ENCODE results near the gene ICAM1.
A peak's percentile ranks its signal among the peaks of the same experiment; 100 is the strongest.

Gene ICAM1

GRCh38 chr19:10251792-10252694 lies 18.9 kb upstream of the ICAM1 start, which contains the start of gene MRPL4:
Gene MRPL4 (plus strand): TSS chr19:10252214. CDS start chr19:10252254, 40 bp downstream.
- no peaks in the 10 kb centered on the region for H3K9me3 ChIP-seq (ENCODE audit: control insufficient read depth, low read length)
- H3K36me3 ChIP-seq (ENCODE audit: control insufficient read depth, insufficient read depth, low read length): peaks cover 5% of the 10 kb centered on the region
- H3K27me3 ChIP-seq (ENCODE audit: control insufficient read depth, insufficient read depth, low read length): no peaks in the 10 kb centered on the region
- peak within 1 kb of the TSS; percentile 94 for H3K4me3 ChIP-seq (ENCODE audit: low read length)
- peak within 1 kb of the TSS; percentile 78 for H3K9ac ChIP-seq (ENCODE audit: low read length)
- H3K4me1 ChIP-seq (ENCODE audit: control insufficient read depth, insufficient read depth, low read length): no peaks in the 10 kb centered on the region

GRCh38 chr19:10252707-10253106 lies 18.2 kb upstream of the ICAM1 start:
- no peaks in the 10 kb centered on the region for H3K4me1 ChIP-seq (ENCODE audit: control insufficient read depth, insufficient read depth, low read length)
- H3K9ac ChIP-seq (ENCODE audit: low read length): peak overlapping the region; percentile 78
- H3K9me3 ChIP-seq (ENCODE audit: control insufficient read depth, low read length): no peaks in the 10 kb centered on the region
- no peaks in the 10 kb centered on the region for H3K27me3 ChIP-seq (ENCODE audit: control insufficient read depth, insufficient read depth, low read length)
- H3K4me3 ChIP-seq (ENCODE audit: low read length): peak overlapping the region; percentile 94
- H3K36me3 ChIP-seq (ENCODE audit: control insufficient read depth, insufficient read depth, low read length): peaks cover 5% of the 10 kb centered on the region

GRCh38 chr19:10254244-10254643 lies 16.7 kb upstream of the ICAM1 start:
- Histone ChIP-seq H3K9me3 (ENCODE audit: control insufficient read depth, low read length) (no peaks in the 10 kb centered on the region), H3K4me1 (ENCODE audit: control insufficient read depth, insufficient read depth, low read length) (peaks cover 3% of the 10 kb centered on the region), H3K27me3 (ENCODE audit: control insufficient read depth, insufficient read depth, low read length) (no peaks in the 10 kb centered on the region), H3K4me3 (ENCODE audit: low read length) (no peak overlapping the region), H3K9ac (ENCODE audit: low read length) (no peak overlapping the region), H3K36me3 (ENCODE audit: control insufficient read depth, insufficient read depth, low read length) (peaks cover 5% of the 10 kb centered on the region)

GRCh38 chr19:10255358-10255757 lies 15.6 kb upstream of the ICAM1 start:
- Histone ChIP-seq H3K9ac (ENCODE audit: low read length) (no peak overlapping the region), H3K9me3 (ENCODE audit: control insufficient read depth, low read length) (no peaks in the 10 kb centered on the region), H3K4me1 (ENCODE audit: control insufficient read depth, insufficient read depth, low read length) (peaks cover 13% of the 10 kb centered on the region), H3K36me3 (ENCODE audit: control insufficient read depth, insufficient read depth, low read length) (peaks cover 5% of the 10 kb centered on the region), H3K27me3 (ENCODE audit: control insufficient read depth, insufficient read depth, low read length) (no peaks in the 10 kb centered on the region), H3K4me3 (ENCODE audit: low read length) (no peak overlapping the region)

GRCh38 chr19:10256551-10256950 lies 14.4 kb upstream of the ICAM1 start:
- Histone ChIP-seq H3K27me3 (ENCODE audit: control insufficient read depth, insufficient read depth, low read length) (no peaks in the 10 kb centered on the region), H3K9ac (ENCODE audit: low read length) (no peak overlapping the region), H3K4me1 (ENCODE audit: control insufficient read depth, insufficient read depth, low read length) (peaks cover 21% of the 10 kb centered on the region), H3K9me3 (ENCODE audit: control insufficient read depth, low read length) (no peaks in the 10 kb centered on the region), H3K4me3 (ENCODE audit: low read length) (no peak overlapping the region), H3K36me3 (ENCODE audit: control insufficient read depth, insufficient read depth, low read length) (peaks cover 5% of the 10 kb centered on the region)

GRCh38 chr19:10256970-10257615 lies 13.8 kb upstream of the ICAM1 start:
- Histone ChIP-seq H3K27me3 (ENCODE audit: control insufficient read depth, insufficient read depth, low read length) (no peaks in the 10 kb centered on the region), H3K36me3 (ENCODE audit: control insufficient read depth, insufficient read depth, low read length) (peaks cover 5% of the 10 kb centered on the region), H3K4me1 (ENCODE audit: control insufficient read depth, insufficient read depth, low read length) (peaks cover 21% of the 10 kb centered on the region), H3K9ac (ENCODE audit: low read length) (no peak overlapping the region), H3K9me3 (ENCODE audit: control insufficient read depth, low read length) (no peaks in the 10 kb centered on the region), H3K4me3 (ENCODE audit: low read length) (no peak overlapping the region)

- H3K36me3 ChIP-seq (ENCODE audit: control insufficient read depth, insufficient read depth, low read length): peaks cover 5% of the 10 kb centered on the region
- H3K9ac ChIP-seq (ENCODE audit: low read length): no peak overlapping the region
- H3K4me3 ChIP-seq (ENCODE audit: low read length): no peak overlapping the region
- H3K9me3 ChIP-seq (ENCODE audit: control insufficient read depth, low read length): no peaks in the 10 kb centered on the region
- peaks cover 21% of the 10 kb centered on the region for H3K4me1 ChIP-seq (ENCODE audit: control insufficient read depth, insufficient read depth, low read length)
- no peaks in the 10 kb centered on the region for H3K27me3 ChIP-seq (ENCODE audit: control insufficient read depth, insufficient read depth, low read length)
These were observed 12.7 kb upstream of the ICAM1 start for GRCh38 chr19:10258080-10258710.

GRCh38 chr19:10259162-10259905 lies 11.6 kb upstream of the ICAM1 start:
- H3K27me3 ChIP-seq (ENCODE audit: control insufficient read depth, insufficient read depth, low read length): no peaks in the 10 kb centered on the region
- H3K4me1 ChIP-seq (ENCODE audit: control insufficient read depth, insufficient read depth, low read length): peaks cover 21% of the 10 kb centered on the region
- peaks cover 5% of the 10 kb centered on the region for H3K36me3 ChIP-seq (ENCODE audit: control insufficient read depth, insufficient read depth, low read length)
- H3K9me3 ChIP-seq (ENCODE audit: control insufficient read depth, low read length): no peaks in the 10 kb centered on the region
- H3K9ac ChIP-seq (ENCODE audit: low read length): no peak overlapping the region
- no peak overlapping the region for H3K4me3 ChIP-seq (ENCODE audit: low read length)

GRCh38 chr19:10260141-10260584 lies 10.8 kb upstream of the ICAM1 start:
- H3K4me1 ChIP-seq (ENCODE audit: control insufficient read depth, insufficient read depth, low read length): peaks cover 21% of the 10 kb centered on the region
- H3K9ac ChIP-seq (ENCODE audit: low read length): no peak overlapping the region
- H3K27me3 ChIP-seq (ENCODE audit: control insufficient read depth, insufficient read depth, low read length): no peaks in the 10 kb centered on the region
- no peak overlapping the region for H3K4me3 ChIP-seq (ENCODE audit: low read length)
- H3K9me3 ChIP-seq (ENCODE audit: control insufficient read depth, low read length): no peaks in the 10 kb centered on the region
- peaks cover 2% of the 10 kb centered on the region for H3K36me3 ChIP-seq (ENCODE audit: control insufficient read depth, insufficient read depth, low read length)

- Histone ChIP-seq H3K4me1 (ENCODE audit: control insufficient read depth, insufficient read depth, low read length) (peaks cover 21% of the 10 kb centered on the region), H3K36me3 (ENCODE audit: control insufficient read depth, insufficient read depth, low read length) (no peaks in the 10 kb centered on the region), H3K9ac (ENCODE audit: low read length) (no peak overlapping the region), H3K4me3 (ENCODE audit: low read length) (no peak overlapping the region), H3K27me3 (ENCODE audit: control insufficient read depth, insufficient read depth, low read length) (no peaks in the 10 kb centered on the region), H3K9me3 (ENCODE audit: control insufficient read depth, low read length) (no peaks in the 10 kb centered on the region)
These were observed 8.1 kb upstream of the ICAM1 start for GRCh38 chr19:10262771-10263170.

GRCh38 chr19:10266706-10267105 lies 4.2 kb upstream of the ICAM1 start:
- no peak overlapping the region for H3K9ac ChIP-seq (ENCODE audit: low read length)
- H3K4me3 ChIP-seq (ENCODE audit: low read length): no peak overlapping the region
- H3K27me3 ChIP-seq (ENCODE audit: control insufficient read depth, insufficient read depth, low read length): peaks cover 23% of the 10 kb centered on the region
- H3K36me3 ChIP-seq (ENCODE audit: control insufficient read depth, insufficient read depth, low read length): no peaks in the 10 kb centered on the region
- H3K4me1 ChIP-seq (ENCODE audit: control insufficient read depth, insufficient read depth, low read length): peaks cover 18% of the 10 kb centered on the region
- H3K9me3 ChIP-seq (ENCODE audit: control insufficient read depth, low read length): no peaks in the 10 kb centered on the region

All from mucosa of stomach (tissue), 1 donor.